HCT116 (cell line): ENCODE measurements around the gene KIRREL3. TPM values are rescaled to one million over a fixed set of nuclear protein-coding genes. Genes with fewer than 3 reads are reported as not detected.

Experiments
- ATAC-seq: fragments of 200-7000 bp; cut with Tn5 transposase; 2 replicates; pipeline ENCODE4 v1.9.1; 2020; ENCODE audit warnings: mild to moderate bottlenecking, moderate library complexity
- BruUV-seq: library from RNA; stranded (reverse); fragments of 400-500 nt; replicated peaks from 2 replicates; lab custom pipeline; 2021; lab: Mats Ljungman, UMichigan
- CTCF ChIA-PET: fragments of 300-600 bp; sonication (Branson Sonifier 250); formaldehyde crosslinking; loops from one replicate; lab custom pipeline; 2021; ENCODE audit warnings: antibody characterized with exemption; lab: Charles Lee
- POLR2A ChIA-PET: fragments of 300-600, 350-600 bp; sonication (Branson Sonifier 250); formaldehyde crosslinking; loops from one replicate; lab custom pipeline; 2021; ENCODE audit warnings: antibody characterized with exemption; lab: Charles Lee
- RAD21 ChIA-PET, 2 experiments: fragments of 300-600 bp; sonication (Branson Sonifier 250); formaldehyde crosslinking; loops; one replicate each; lab custom pipeline; 2023; ENCODE audit warnings: low total read pairs in 2 of 2; ENCODE audit not compliant: uncharacterized antibody in 2 of 2, unreplicated experiment in 2 of 2, low non-redundant PET in 1 of 2; lab: Charles Lee
- DNase-seq: peaks from one replicate; pipeline ENCODE4 v3.0.0-alpha.2; 2010; ENCODE audit warnings: low read depth, low spot score
- H2AFZ ChIP-seq: fragments of 200-600 bp; shearing (Covaris generic), sonication (generic); 2 replicates; pipeline ENCODE4 v1.6.1; 2017; ENCODE audit warnings: low read depth, mixed run types, mixed read lengths, antibody characterized with exemption, low read length; ENCODE audit not compliant: poor library complexity, severe bottlenecking
- H3K27ac ChIP-seq: 2 replicates; pipeline ENCODE4 v1.5.1; 2012; ENCODE audit warnings: low read depth, low read length
- H3K27me3 ChIP-seq: fragments of 200-600 bp; sonication (generic); 2 replicates; pipeline ENCODE4 v1.6.1; 2016; ENCODE audit warnings: mixed run types, low read length, mixed read lengths; ENCODE audit not compliant: insufficient read depth
- H3K36me3 ChIP-seq, 2 experiments: fragments of 200-500 bp in 1 of 2; fragments of 200-600 bp in 1 of 2; sonication (Bioruptor generic) in 1 of 2; sonication (generic) in 1 of 2; 2 replicates each; pipeline versions ENCODE4 v1.5.1 to v1.6.1; 2014 to 2016; ENCODE audit warnings: low read length in 2 of 2, inconsistent platforms in 1 of 2, mixed read lengths in 1 of 2, mixed run types in 1 of 2; ENCODE audit not compliant: insufficient read depth in 2 of 2, control insufficient read depth in 1 of 2
- H3K4me1 ChIP-seq, 2 experiments: fragments of 200-600 bp in 1 of 2; sonication (generic) in 1 of 2; 2 replicates each; pipeline versions ENCODE4 v1.5.1 to v1.6.1; 2012 to 2017; ENCODE audit warnings: low read length in 2 of 2, inconsistent platforms in 1 of 2, mild to moderate bottlenecking in 1 of 2, mixed read lengths in 1 of 2, mixed run types in 1 of 2, moderate library complexity in 1 of 2; ENCODE audit not compliant: insufficient read depth in 2 of 2, control insufficient read depth in 1 of 2
- H3K4me2 ChIP-seq: fragments of 200-600 bp; sonication (generic); 2 replicates; pipeline ENCODE4 v1.6.1; 2017; ENCODE audit warnings: mixed run types, low read length, mixed read lengths
- H3K4me3 ChIP-seq, 2 experiments: fragments of 200-600 bp in 1 of 2; sonication (generic) in 1 of 2; replicated peaks in 1 of 2; 2 replicates each; pipeline ENCODE4 v1.5.1; 2011 to 2016; ENCODE audit warnings: low read length in 2 of 2, control low read depth in 1 of 2, low read depth in 1 of 2, mild to moderate bottlenecking in 1 of 2, mixed read lengths in 1 of 2, mixed run types in 1 of 2
- H3K79me2 ChIP-seq: fragments of 200-600 bp; sonication (generic); 2 replicates; pipeline ENCODE4 v1.6.1; 2017; ENCODE audit warnings: mild to moderate bottlenecking, mixed run types, low read length, moderate library complexity, mixed read lengths; ENCODE audit not compliant: insufficient read depth
- H3K9ac ChIP-seq: fragments of 200-600 bp; sonication (generic); 2 replicates; pipeline ENCODE4 v1.6.1; 2016; ENCODE audit warnings: low read length, mixed read lengths
- H3K9me2 ChIP-seq: fragments of 200-600 bp; sonication (generic), shearing (Covaris generic); 2 replicates; pipeline ENCODE4 v1.6.1; 2017; ENCODE audit warnings: mixed run types, mild to moderate bottlenecking, moderate library complexity; ENCODE audit not compliant: insufficient read depth
- H3K9me3 ChIP-seq, 2 experiments: fragments of 200-500 bp in 1 of 2; fragments of 200-600 bp in 1 of 2; sonication (Bioruptor generic) in 1 of 2; sonication (generic) in 1 of 2; 2 replicates each; pipeline ENCODE4 v1.6.1; 2014 to 2017; ENCODE audit warnings: low read length in 2 of 2, mixed read lengths in 2 of 2, inconsistent platforms in 1 of 2, low read depth in 1 of 2, mild to moderate bottlenecking in 1 of 2, mixed run types in 1 of 2, moderate library complexity in 1 of 2; ENCODE audit not compliant: control insufficient read depth in 1 of 2, insufficient read depth in 1 of 2
- H4K20me1 ChIP-seq: fragments of 200-600 bp; sonication (generic), shearing (Covaris generic); 2 replicates; pipeline ENCODE4 v1.6.1; 2017; ENCODE audit warnings: mixed run types, mild to moderate bottlenecking, moderate library complexity; ENCODE audit not compliant: insufficient read depth
- CBX3 ChIP-seq: IDR thresholded peaks from 2 replicates; pipeline ENCODE4 v1.6.1; 2012; ENCODE audit warnings: low read depth
- CEBPB ChIP-seq: IDR thresholded peaks from 2 replicates; pipeline ENCODE4 v1.6.1; 2012; ENCODE audit warnings: low read depth
- EGR1 ChIP-seq: IDR thresholded peaks from 2 replicates; pipeline ENCODE4 v1.6.1; 2012; ENCODE audit warnings: low read depth
- EZH2phosphoT487 ChIP-seq: fragments of 200-600 bp; IDR thresholded peaks from 2 replicates; pipeline ENCODE4 v1.6.1; 2018; ENCODE audit warnings: antibody characterized with exemption, borderline replicate concordance
- JUND ChIP-seq: IDR thresholded peaks from 2 replicates; pipeline ENCODE4 v1.6.1; 2012
- REST ChIP-seq: IDR thresholded peaks from 2 replicates; pipeline ENCODE4 v1.6.1; 2012; ENCODE audit warnings: low read depth
- SP1 ChIP-seq: IDR thresholded peaks from 2 replicates; pipeline ENCODE4 v1.6.1; 2012; ENCODE audit warnings: low read depth
- SRF ChIP-seq: IDR thresholded peaks from 2 replicates; pipeline ENCODE4 v1.6.1; 2012; ENCODE audit warnings: low read depth
- YY1 ChIP-seq: IDR thresholded peaks from 2 replicates; pipeline ENCODE4 v1.6.1; 2011; ENCODE audit warnings: low read length, low read depth, moderate library complexity, mild to moderate bottlenecking; ENCODE audit not compliant: insufficient replicate concordance; ENCODE audit errors: extremely low read depth
- intact Hi-C: fragments of 100-400 bp; cut with micrococcal nuclease; formaldehyde crosslinking; loops from 2 replicates; pipeline ENCODE4 v1.10.0; 2022
- total RNA-seq: library from RNA; stranded (reverse); gene quantifications from one replicate; pipeline ENCODE4 v1.2.1, GENCODE V29; 2021; ENCODE audit not compliant: unreplicated experiment
- TF ChIP-seq, protein P1 (sequence below): IDR thresholded peaks from 2 replicates; pipeline ENCODE4 v1.6.1; 2011; ENCODE audit warnings: mild to moderate bottlenecking, low read length, moderate library complexity; ENCODE audit not compliant: insufficient replicate concordance; ENCODE audit errors: extremely low read depth
- TF ChIP-seq, protein P2 (sequence below), 3 experiments: fragments of 200-600 bp in 1 of 3; sonication (generic) in 1 of 3; IDR thresholded peaks in 2 of 3; conservative IDR thresholded peaks in 1 of 3; 2 replicates each; pipeline ENCODE4 v1.5.1; 2012 to 2017; ENCODE audit warnings: low read depth in 2 of 3, low read length in 2 of 3, antibody characterized with exemption in 1 of 3, borderline replicate concordance in 1 of 3, control low read depth in 1 of 3, mild to moderate bottlenecking in 1 of 3, mixed read lengths in 1 of 3, mixed run types in 1 of 3, moderate library complexity in 1 of 3; ENCODE audit not compliant: insufficient read depth in 1 of 3

The KIRREL3 gene
- total RNA-seq, 1 experiment from 2014 or later: not detected

DNA sequence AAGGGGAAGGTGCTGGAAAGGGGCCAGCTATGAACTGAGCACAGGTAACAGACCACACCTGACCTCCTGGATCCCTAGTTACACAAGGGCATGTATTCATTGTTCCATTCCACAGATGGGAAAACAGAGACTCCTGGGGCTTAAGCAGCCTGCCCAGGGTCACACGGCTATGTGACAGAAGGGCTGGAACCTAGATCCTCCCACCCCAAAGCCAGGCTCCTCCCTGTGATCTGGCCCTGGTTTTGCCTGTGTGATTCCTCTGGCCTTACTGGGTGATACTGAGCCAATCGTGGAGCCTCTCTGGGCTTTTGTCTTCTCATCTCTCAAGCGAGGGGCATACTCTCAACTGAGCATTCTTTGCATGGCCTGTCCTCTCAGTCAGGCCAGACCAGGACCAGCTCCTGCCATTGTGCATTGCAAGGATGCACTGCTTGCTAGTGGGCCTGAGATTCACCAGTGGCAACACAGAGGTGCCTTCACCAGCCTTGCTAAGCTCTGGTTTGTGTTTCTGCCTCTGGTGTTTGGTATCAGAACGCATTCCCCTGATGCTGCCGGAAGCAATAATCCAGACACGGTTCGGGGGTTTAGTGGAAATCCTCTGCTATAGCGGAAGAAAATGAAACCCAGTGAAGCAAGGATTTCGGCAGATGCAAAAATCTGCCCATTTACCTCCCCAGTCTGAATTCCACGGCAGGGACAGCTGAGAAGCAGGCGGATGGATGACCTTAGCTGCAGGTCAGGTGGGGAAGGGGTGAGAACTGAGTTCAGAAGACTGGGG lies 418.5 kb downstream of the KIRREL3 start:
- Histone ChIP-seq H4K20me1 (no peaks in the 10 kb centered on the region), H3K4me2 (no peak overlapping the region), H3K27ac (no peak overlapping the region), H3K36me3 (no peaks in the 10 kb centered on the region), H3K79me2 (no peaks in the 10 kb centered on the region), H3K9ac (no peak overlapping the region), H3K4me3 (no peak overlapping the region), H3K9me2 (no peaks in the 10 kb centered on the region), H3K4me1 (no peaks in the 10 kb centered on the region), H2AFZ (no peak overlapping the region), H3K27me3 (peaks cover 25% of the 10 kb centered on the region), H3K9me3 (no peaks in the 10 kb centered on the region)
- intact Hi-C loops: no loop called here
- TF ChIP-seq EZH2phosphoT487 (no peak), SP1 (no peak), CBX3 (no peak), CEBPB (no peak), REST (no peak), JUND (no peak), YY1 (no peak), SRF (no peak), EGR1 (no peak)
- TF ChIP-seq, protein P1, sequence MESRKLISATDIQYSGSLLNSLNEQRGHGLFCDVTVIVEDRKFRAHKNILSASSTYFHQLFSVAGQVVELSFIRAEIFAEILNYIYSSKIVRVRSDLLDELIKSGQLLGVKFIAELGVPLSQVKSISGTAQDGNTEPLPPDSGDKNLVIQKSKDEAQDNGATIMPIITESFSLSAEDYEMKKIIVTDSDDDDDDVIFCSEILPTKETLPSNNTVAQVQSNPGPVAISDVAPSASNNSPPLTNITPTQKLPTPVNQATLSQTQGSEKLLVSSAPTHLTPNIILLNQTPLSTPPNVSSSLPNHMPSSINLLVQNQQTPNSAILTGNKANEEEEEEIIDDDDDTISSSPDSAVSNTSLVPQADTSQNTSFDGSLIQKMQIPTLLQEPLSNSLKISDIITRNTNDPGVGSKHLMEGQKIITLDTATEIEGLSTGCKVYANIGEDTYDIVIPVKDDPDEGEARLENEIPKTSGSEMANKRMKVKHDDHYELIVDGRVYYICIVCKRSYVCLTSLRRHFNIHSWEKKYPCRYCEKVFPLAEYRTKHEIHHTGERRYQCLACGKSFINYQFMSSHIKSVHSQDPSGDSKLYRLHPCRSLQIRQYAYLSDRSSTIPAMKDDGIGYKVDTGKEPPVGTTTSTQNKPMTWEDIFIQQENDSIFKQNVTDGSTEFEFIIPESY: no peak
- TF ChIP-seq, protein P2, sequence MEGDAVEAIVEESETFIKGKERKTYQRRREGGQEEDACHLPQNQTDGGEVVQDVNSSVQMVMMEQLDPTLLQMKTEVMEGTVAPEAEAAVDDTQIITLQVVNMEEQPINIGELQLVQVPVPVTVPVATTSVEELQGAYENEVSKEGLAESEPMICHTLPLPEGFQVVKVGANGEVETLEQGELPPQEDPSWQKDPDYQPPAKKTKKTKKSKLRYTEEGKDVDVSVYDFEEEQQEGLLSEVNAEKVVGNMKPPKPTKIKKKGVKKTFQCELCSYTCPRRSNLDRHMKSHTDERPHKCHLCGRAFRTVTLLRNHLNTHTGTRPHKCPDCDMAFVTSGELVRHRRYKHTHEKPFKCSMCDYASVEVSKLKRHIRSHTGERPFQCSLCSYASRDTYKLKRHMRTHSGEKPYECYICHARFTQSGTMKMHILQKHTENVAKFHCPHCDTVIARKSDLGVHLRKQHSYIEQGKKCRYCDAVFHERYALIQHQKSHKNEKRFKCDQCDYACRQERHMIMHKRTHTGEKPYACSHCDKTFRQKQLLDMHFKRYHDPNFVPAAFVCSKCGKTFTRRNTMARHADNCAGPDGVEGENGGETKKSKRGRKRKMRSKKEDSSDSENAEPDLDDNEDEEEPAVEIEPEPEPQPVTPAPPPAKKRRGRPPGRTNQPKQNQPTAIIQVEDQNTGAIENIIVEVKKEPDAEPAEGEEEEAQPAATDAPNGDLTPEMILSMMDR (IDR thresholded peaks at IDR 0.05 in 2 of 3, conservative IDR thresholded peaks at IDR 0.05 in 1 of 3; ENCODE audit: borderline replicate concordance in 1 of 3, insufficient read depth in 1 of 3, low read depth in 2 of 3, low read length in 2 of 3): no peak
- ChIA-PET RAD21 (no interaction called here), POLR2A (no interaction called here), CTCF (no interaction called here)
- BruUV-seq: no TSS peak
- DNase-seq: no peak
- no peak for ATAC-seq
